H1 (cell line): Measurements from ENCODE around the gene PRR4. TPM values are rescaled to one million over a fixed set of nuclear protein-coding genes. Genes with fewer than 3 reads are reported as not detected.

Source experiments
- CTCF ChIA-PET: fragments of 300-600 bp; sonication (Branson Sonifier 250); formaldehyde crosslinking; loops from one replicate; lab custom pipeline; 2021; ENCODE audit not compliant: partially characterized antibody; lab: Charles Lee
- POLR2A ChIA-PET: fragments of 300-600 bp; sonication (Branson Sonifier 250); formaldehyde crosslinking; loops from one replicate; lab custom pipeline; 2021; ENCODE audit warnings: inconsistent platforms; ENCODE audit not compliant: partially characterized antibody; lab: Charles Lee
- DNase-seq, 2 experiments: peaks; one replicate each; pipeline versions ENCODE4 v3.0.0 to v3.0.0-alpha.2; 2010 to 2022; ENCODE audit warnings: low spot score in 2 of 2, low read depth in 1 of 2, mixed read lengths in 1 of 2
- FAIRE-seq: peaks from 2 replicates; lab custom pipeline; 2011; peaks lifted over from hg19 to GRCh38; lab: Jason Lieb, UNC
- H2AFZ ChIP-seq: 2 replicates; pipeline ENCODE4 v1.8.1; 2012; ENCODE audit warnings: low read length, inconsistent platforms
- H2AK5ac ChIP-seq: 2 replicates; pipeline ENCODE4 v1.6.1; 2013; ENCODE audit warnings: low read depth, low read length
- H2BK120ac ChIP-seq: replicated peaks from 2 replicates; pipeline ENCODE3; 2013; ENCODE audit warnings: low read depth, low read length, inconsistent platforms
- H2BK12ac ChIP-seq: 2 replicates; pipeline ENCODE4 v1.6.1; 2013; ENCODE audit warnings: low read depth, low read length
- H2BK15ac ChIP-seq: 2 replicates; pipeline ENCODE4 v1.6.1; 2013; ENCODE audit warnings: low read length
- H2BK20ac ChIP-seq: 2 replicates; pipeline ENCODE4 v1.6.1; 2013; ENCODE audit warnings: low read length
- H2BK5ac ChIP-seq: 2 replicates; pipeline ENCODE4 v1.6.1; 2013; ENCODE audit warnings: low read depth, low read length
- H3K14ac ChIP-seq: 2 replicates; pipeline ENCODE4 v1.6.1; 2013; ENCODE audit warnings: inconsistent platforms; ENCODE audit not compliant: insufficient read length
- H3K18ac ChIP-seq: 2 replicates; pipeline ENCODE4 v1.6.1; 2013; ENCODE audit warnings: low read length; ENCODE audit errors: extremely low read depth
- H3K23ac ChIP-seq: 2 replicates; pipeline ENCODE4 v1.6.1; 2013; ENCODE audit warnings: inconsistent platforms; ENCODE audit not compliant: insufficient read length
- H3K23me2 ChIP-seq: 2 replicates; pipeline ENCODE4 v1.6.1; 2013; ENCODE audit warnings: low read depth, low read length
- H3K27ac ChIP-seq: 2 replicates; pipeline ENCODE4 v1.6.1; 2011; ENCODE audit warnings: low read depth, low read length, inconsistent platforms
- H3K27me3 ChIP-seq, 4 experiments: replicated peaks in 1 of 4; 1 replicate in 1 of 4; 2 replicates in 3 of 4; pipeline versions ENCODE4 v1.6.1 to v1.8.1; 2011 to 2013; ENCODE audit warnings: low read length in 3 of 4, mild to moderate bottlenecking in 3 of 4, inconsistent platforms in 2 of 4, mixed read lengths in 2 of 4, moderate library complexity in 1 of 4; ENCODE audit not compliant: control insufficient read depth in 3 of 4, insufficient read depth in 3 of 4; ENCODE audit errors: extremely low read depth in 1 of 4
- H3K36me3 ChIP-seq, 4 experiments: 2 replicates each; pipeline versions ENCODE4 v1.6.1 to v1.8.1; 2011 to 2013; ENCODE audit warnings: mild to moderate bottlenecking in 4 of 4, low read length in 3 of 4, moderate library complexity in 2 of 4, control low read depth in 1 of 4, inconsistent platforms in 1 of 4; ENCODE audit not compliant: insufficient read depth in 4 of 4, control insufficient read depth in 2 of 4
- H3K4ac ChIP-seq: replicated peaks from 2 replicates; pipeline ENCODE3; 2013; ENCODE audit warnings: low read length, low read depth, mixed read lengths, inconsistent platforms; ENCODE audit not compliant: insufficient read length
- H3K4me1 ChIP-seq, 4 experiments: replicated peaks in 1 of 4; 1 replicate in 1 of 4; 2 replicates in 3 of 4; pipeline versions ENCODE4 v1.6.1 to v1.8.1; 2011 to 2013; ENCODE audit warnings: low read length in 3 of 4, inconsistent platforms in 2 of 4, mixed read lengths in 1 of 4; ENCODE audit not compliant: insufficient read depth in 4 of 4, control insufficient read depth in 3 of 4
- H3K4me2 ChIP-seq, 2 experiments: 2 replicates each; pipeline versions ENCODE4 v1.6.1 to v1.8.1; 2011 to 2013; ENCODE audit warnings: low read depth in 2 of 2, low read length in 2 of 2, control low read depth in 1 of 2, inconsistent platforms in 1 of 2, mild to moderate bottlenecking in 1 of 2; ENCODE audit not compliant: insufficient read depth in 1 of 2
- H3K4me3 ChIP-seq, 4 experiments: fragments of 200-600, 300-600 bp in 1 of 4; sonication (generic), shearing (Covaris generic), sonication (Bioruptor Twin) in 1 of 4; 2 replicates each; pipeline versions ENCODE4 v1.5.1 to v1.8.1; 2011 to 2016; ENCODE audit warnings: low read length in 4 of 4, low read depth in 3 of 4, control low read depth in 2 of 4, inconsistent platforms in 2 of 4, mild to moderate bottlenecking in 2 of 4, mixed read lengths in 1 of 4, moderate library complexity in 1 of 4; ENCODE audit not compliant: insufficient read depth in 2 of 4; ENCODE audit errors: extremely low read depth in 1 of 4
- H3K56ac ChIP-seq: replicated peaks from 2 replicates; pipeline ENCODE3; 2013; ENCODE audit warnings: low read depth, mild to moderate bottlenecking, mixed read lengths, low read length, inconsistent platforms; ENCODE audit not compliant: insufficient read length
- H3K79me1 ChIP-seq: 2 replicates; pipeline ENCODE4 v1.6.1; 2013; ENCODE audit warnings: low read depth, low read length, control low read depth
- H3K79me2 ChIP-seq, 2 experiments: 2 replicates each; pipeline versions ENCODE4 v1.6.1 to v1.8.1; 2012 to 2013; ENCODE audit warnings: low read length in 2 of 2, mild to moderate bottlenecking in 2 of 2, inconsistent platforms in 1 of 2; ENCODE audit not compliant: insufficient read depth in 2 of 2, control insufficient read depth in 1 of 2
- H3K9ac ChIP-seq, 4 experiments: replicated peaks in 1 of 4; 1 replicate in 1 of 4; 2 replicates in 3 of 4; pipeline versions ENCODE4 v1.6.1 to v1.8.1; 2011 to 2013; ENCODE audit warnings: low read depth in 3 of 4, low read length in 3 of 4, control low read depth in 2 of 4, mild to moderate bottlenecking in 2 of 4, moderate library complexity in 2 of 4, inconsistent platforms in 1 of 4; ENCODE audit errors: extremely low read depth in 1 of 4
- H3K9me3 ChIP-seq, 2 experiments: 2 replicates each; pipeline versions ENCODE4 v1.6.1 to v1.8.1; 2012 to 2013; ENCODE audit warnings: mild to moderate bottlenecking in 2 of 2, moderate library complexity in 2 of 2, control low read depth in 1 of 2, inconsistent platforms in 1 of 2, low read depth in 1 of 2, low read length in 1 of 2, mixed read lengths in 1 of 2; ENCODE audit not compliant: insufficient read depth in 2 of 2
- H4K20me1 ChIP-seq, 2 experiments: replicated peaks in 1 of 2; 2 replicates each; pipeline versions ENCODE3 to v1.8.1; 2011 to 2013; ENCODE audit warnings: inconsistent platforms in 2 of 2, low read length in 2 of 2, mild to moderate bottlenecking in 1 of 2; ENCODE audit not compliant: insufficient read depth in 2 of 2, control insufficient read depth in 1 of 2
- H4K5ac ChIP-seq: 2 replicates; pipeline ENCODE4 v1.6.1; 2013; ENCODE audit warnings: low read length, low read depth, mixed read lengths, inconsistent platforms; ENCODE audit not compliant: insufficient read length
- H4K8ac ChIP-seq: 2 replicates; pipeline ENCODE4 v1.8.0; 2013; ENCODE audit warnings: mild to moderate bottlenecking, moderate library complexity, low read length, inconsistent platforms; ENCODE audit not compliant: insufficient read depth; ENCODE audit errors: extremely low read depth
- H4K91ac ChIP-seq: replicated peaks from 2 replicates; pipeline ENCODE3; 2013; ENCODE audit warnings: low read length, mixed read lengths, inconsistent platforms; ENCODE audit not compliant: insufficient read length
- CBX8 ChIP-seq: fragments of 300-800, 300-1000 bp; sonication (generic); IDR thresholded peaks from 2 replicates; pipeline ENCODE4 v1.7.1; 2016; ENCODE audit warnings: low read depth, low read length, borderline replicate concordance
- CHD2 ChIP-seq: IDR thresholded peaks from 2 replicates; pipeline ENCODE4 v1.6.1; 2012; ENCODE audit warnings: low read length, improper control_type of control experiment
- CTBP2 ChIP-seq: IDR thresholded peaks from 2 replicates; pipeline ENCODE4 v1.7.0; 2011; ENCODE audit warnings: borderline replicate concordance, mild to moderate bottlenecking, moderate library complexity, mixed read lengths, low read length; ENCODE audit not compliant: insufficient read depth, insufficient read length
- JUND ChIP-seq: IDR thresholded peaks from 2 replicates; pipeline ENCODE4 v1.6.1; 2011; ENCODE audit warnings: mild to moderate bottlenecking, improper control_type of control experiment, low read length
- KDM1A ChIP-seq: fragments of 200-600, 300-600 bp; sonication (generic); IDR thresholded peaks from 2 replicates; pipeline ENCODE4 v1.7.1; 2016; ENCODE audit warnings: mild to moderate bottlenecking, low read length, borderline replicate concordance
- RAD21 ChIP-seq, 2 experiments: IDR thresholded peaks in 1 of 2; conservative IDR thresholded peaks in 1 of 2; 2 replicates each; pipeline ENCODE4 v1.6.1; 2011; ENCODE audit warnings: low read depth in 2 of 2, low read length in 2 of 2, improper control_type of control experiment in 1 of 2, inconsistent platforms in 1 of 2, mild to moderate bottlenecking in 1 of 2, moderate library complexity in 1 of 2
- RBBP5 ChIP-seq: IDR thresholded peaks from 2 replicates; pipeline ENCODE4 v1.7.1; 2012; ENCODE audit warnings: low read depth, mild to moderate bottlenecking, inconsistent platforms, low read length, moderate library complexity, borderline replicate concordance
- SAP30 ChIP-seq: fragments of 300-600 bp; sonication (generic); IDR thresholded peaks from 2 replicates; pipeline ENCODE4 v1.7.1; 2012; ENCODE audit warnings: low read length, moderate library complexity, mild to moderate bottlenecking, inconsistent platforms; ENCODE audit not compliant: insufficient read depth, insufficient replicate concordance
- SIRT6 ChIP-seq: IDR thresholded peaks from one replicate; pipeline ENCODE4 v1.7.1; 2012; ENCODE audit warnings: low read length, inconsistent platforms
- SRF ChIP-seq: IDR thresholded peaks from 2 replicates; pipeline ENCODE4 v1.6.1; 2011; ENCODE audit warnings: mild to moderate bottlenecking, low read depth, low read length, moderate library complexity
- TBP ChIP-seq: IDR thresholded peaks from 2 replicates; pipeline ENCODE4 v1.6.1; 2011; ENCODE audit warnings: low read depth, low read length, improper control_type of control experiment
- WGBS, 2 experiments: shearing (Covaris generic) in 1 of 2; methylation state at CpG; one replicate each; pipeline versions ENCODE4 v1.1.6 to v1.1.7; 2013 to 2015; ENCODE audit warnings: low lambda C conversion rate in 2 of 2, mixed read lengths in 2 of 2, inconsistent platforms in 1 of 2, low coverage in 1 of 2, missing lambda C conversion rate in 1 of 2; ENCODE audit not compliant: insufficient replicate concordance in 2 of 2, insufficient coverage in 1 of 2, insufficient read length in 1 of 2; ENCODE audit errors: extremely low coverage in 1 of 2, missing lambda C conversion rate in 1 of 2; 5-methylcytosine and 5-hydroxymethylcytosine counted together
- polyA plus RNA-seq, 7 experiments: library from polyadenylated mRNA; depleted of rRNA in 3 of 7; stranded (reverse) in 5 of 7; unstranded in 2 of 7; fragments of >200 nt in 5 of 7; fragments of 200-250 nt in 2 of 7; gene quantifications; 1 replicate in 5 of 7; 2 replicates in 1 of 7; 4 replicates in 1 of 7; pipeline versions ENCODE4 v1.2.1 to v1.2.3, GENCODE V29; 2011 to 2013; ENCODE audit warnings: missing spikeins in 2 of 7, mixed read lengths in 2 of 7
- total RNA-seq: library from RNA; stranded (reverse); fragmentation: NEBNext Ultra II Directional; extraction: Animal tissue kit (Norgen Biotek cat#: 25700); gene quantifications from 2 replicates; pipeline ENCODE4 v1.2.1, GENCODE V29; 2021
- TF ChIP-seq, protein P1 (sequence below), 3 experiments: IDR thresholded peaks; 1 replicate in 2 of 3; 2 replicates in 1 of 3; pipeline versions ENCODE4 v1.5.1 to v1.6.1; 2011; ENCODE audit warnings: low read length in 3 of 3, mild to moderate bottlenecking in 3 of 3, inconsistent platforms in 2 of 3, low read depth in 1 of 3, moderate library complexity in 1 of 3; ENCODE audit not compliant: insufficient read depth in 1 of 3; ENCODE audit errors: control extremely low read depth in 1 of 3

The PRR4 gene
- total and polyA plus RNA-seq, 2 of the 8 experiments (the other 6 are each of a cell fraction or from before 2014, with no cell fraction given): 11.2 TPM; not detected in 1

GRCh38 chr12:10829994-10830393, 19.3 kb downstream of the PRR4 start:
- H4K20me1 ChIP-seq: no peaks in the 10 kb centered on the region
- no peak overlapping the region for H3K56ac ChIP-seq
- H4K91ac ChIP-seq: no peak overlapping the region
- no peak overlapping the region for H3K23ac ChIP-seq
- H3K36me3 ChIP-seq: no peaks in the 10 kb centered on the region
- no peak overlapping the region for H3K27ac ChIP-seq
- no peak overlapping the region for H3K18ac ChIP-seq
- ChIA-PET POLR2A (no interaction called here), CTCF (no interaction called here)
- no peak overlapping the region for H3K14ac ChIP-seq
- no peak overlapping the region for H3K4me2 ChIP-seq
- FAIRE-seq: no peak
- H2BK15ac ChIP-seq: no peak overlapping the region
- no peak overlapping the region for H3K4ac ChIP-seq
- H4K5ac ChIP-seq: no peak overlapping the region
- H3K9me3 ChIP-seq: no peaks in the 10 kb centered on the region
- no peak for DNase-seq
- no peak overlapping the region for H2AFZ ChIP-seq
- H3K23me2 ChIP-seq: no peaks in the 10 kb centered on the region
- H2BK20ac ChIP-seq: no peak overlapping the region
- H2AK5ac ChIP-seq: no peak overlapping the region
- 95% methylated on average over 1 of the region's 1 CpG; no CpG with 5 or more reads in 1 of the 2 experiments for WGBS, 2 experiments
- H3K79me2 ChIP-seq: no peaks in the 10 kb centered on the region
- no peaks in the 10 kb centered on the region for H3K79me1 ChIP-seq
- no peak overlapping the region for H2BK12ac ChIP-seq
- no peak overlapping the region for H3K4me3 ChIP-seq
- H2BK120ac ChIP-seq: no peak overlapping the region
- H2BK5ac ChIP-seq: no peak overlapping the region
- H4K8ac ChIP-seq: no peak overlapping the region
- no peaks in the 10 kb centered on the region for H3K4me1 ChIP-seq
- H3K27me3 ChIP-seq: no peaks in the 10 kb centered on the region
- no peak overlapping the region for H3K9ac ChIP-seq
- TF ChIP-seq SRF: no peak
- TF ChIP-seq CTBP2: no peak
- no peak for TF ChIP-seq SIRT6
- TF ChIP-seq CHD2: no peak
- TF ChIP-seq, protein P1, sequence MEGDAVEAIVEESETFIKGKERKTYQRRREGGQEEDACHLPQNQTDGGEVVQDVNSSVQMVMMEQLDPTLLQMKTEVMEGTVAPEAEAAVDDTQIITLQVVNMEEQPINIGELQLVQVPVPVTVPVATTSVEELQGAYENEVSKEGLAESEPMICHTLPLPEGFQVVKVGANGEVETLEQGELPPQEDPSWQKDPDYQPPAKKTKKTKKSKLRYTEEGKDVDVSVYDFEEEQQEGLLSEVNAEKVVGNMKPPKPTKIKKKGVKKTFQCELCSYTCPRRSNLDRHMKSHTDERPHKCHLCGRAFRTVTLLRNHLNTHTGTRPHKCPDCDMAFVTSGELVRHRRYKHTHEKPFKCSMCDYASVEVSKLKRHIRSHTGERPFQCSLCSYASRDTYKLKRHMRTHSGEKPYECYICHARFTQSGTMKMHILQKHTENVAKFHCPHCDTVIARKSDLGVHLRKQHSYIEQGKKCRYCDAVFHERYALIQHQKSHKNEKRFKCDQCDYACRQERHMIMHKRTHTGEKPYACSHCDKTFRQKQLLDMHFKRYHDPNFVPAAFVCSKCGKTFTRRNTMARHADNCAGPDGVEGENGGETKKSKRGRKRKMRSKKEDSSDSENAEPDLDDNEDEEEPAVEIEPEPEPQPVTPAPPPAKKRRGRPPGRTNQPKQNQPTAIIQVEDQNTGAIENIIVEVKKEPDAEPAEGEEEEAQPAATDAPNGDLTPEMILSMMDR (IDR thresholded peaks at IDR 0.05; ENCODE audit: control extremely low read depth in 1 of 3, insufficient read depth in 1 of 3, low read depth in 1 of 3, low read length in 3 of 3): no peak
- TF ChIP-seq SAP30: no peak
- TF ChIP-seq TBP: no peak
- no peak for TF ChIP-seq KDM1A
- no peak for TF ChIP-seq RBBP5
- no peak for TF ChIP-seq JUND
- no peak for TF ChIP-seq CBX8
- TF ChIP-seq RAD21 (IDR thresholded peaks at IDR 0.05 in 1 of 2, conservative IDR thresholded peaks at IDR 0.05 in 1 of 2; ENCODE audit: low read depth in 2 of 2, low read length in 2 of 2): no peak
